HepG2 (cell line): ENCODE measurements around the gene GTF2H1. TPM values are rescaled to one million over a fixed set of nuclear protein-coding genes. Genes with fewer than 3 reads are reported as not detected.

Experiments
- DMAP1 ChIP-seq: IDR thresholded peaks from 2 replicates; pipeline ENCODE4 v1.6.1; 2016
- FOXC1 ChIP-seq: sonication (generic); formaldehyde crosslinking; IDR thresholded peaks from 2 replicates; pipeline ENCODE4 v1.8.0; 2022; ENCODE audit warnings: mild to moderate bottlenecking, missing genetic modification reagents, borderline replicate concordance
- IKZF1 ChIP-seq: fragments of 450-650 bp; IDR thresholded peaks from 2 replicates; pipeline ENCODE4 v1.7.1; 2016
- MTA3 ChIP-seq: sonication (generic); formaldehyde crosslinking; IDR thresholded peaks from 2 replicates; pipeline ENCODE4 v1.4.0; 2020; ENCODE audit warnings: missing genetic modification reagents
- NONO ChIP-seq, 2 experiments: fragments of 450-650 bp in 1 of 2; sonication (generic) in 1 of 2; formaldehyde crosslinking in 1 of 2; IDR thresholded peaks in 1 of 2; conservative IDR thresholded peaks in 1 of 2; 2 replicates each; pipeline versions ENCODE4 v1.6.1 to v1.8.0; 2017 to 2022; ENCODE audit warnings: mild to moderate bottlenecking in 1 of 2, missing genetic modification reagents in 1 of 2, moderate library complexity in 1 of 2
- PHB2 ChIP-seq: fragments of 450-650 bp; IDR thresholded peaks from 2 replicates; pipeline ENCODE4 v1.6.1; 2018; ENCODE audit not compliant: partially characterized antibody
- RFXAP ChIP-seq: sonication (generic); formaldehyde crosslinking; IDR thresholded peaks from 2 replicates; pipeline ENCODE4 v1.4.0; 2020; ENCODE audit warnings: missing genetic modification reagents, borderline replicate concordance
- TEF ChIP-seq: sonication (generic); formaldehyde crosslinking; IDR thresholded peaks from 2 replicates; pipeline ENCODE4 v1.5.0; 2020; ENCODE audit warnings: missing genetic modification reagents
- XBP1 ChIP-seq: sonication (generic); formaldehyde crosslinking; IDR thresholded peaks from 2 replicates; pipeline ENCODE4 v1.5.0; 2020; ENCODE audit warnings: missing genetic modification reagents
- ZFP36L2 ChIP-seq: sonication (generic); formaldehyde crosslinking; IDR thresholded peaks from 2 replicates; pipeline ENCODE4 v1.4.0; 2020; ENCODE audit warnings: missing genetic modification reagents
- ZFX ChIP-seq: sonication (generic); formaldehyde crosslinking; IDR thresholded peaks from 2 replicates; pipeline ENCODE4 v1.4.0; 2020; ENCODE audit warnings: mild to moderate bottlenecking, low read depth, missing genetic modification reagents, moderate library complexity
- ZNF136 ChIP-seq: sonication (generic); formaldehyde crosslinking; IDR thresholded peaks from 2 replicates; pipeline ENCODE4 v1.8.1; 2022; ENCODE audit warnings: low read depth, mild to moderate bottlenecking, moderate library complexity, missing genetic modification reagents
- ZNF350 ChIP-seq: sonication (generic); formaldehyde crosslinking; IDR thresholded peaks from 2 replicates; pipeline ENCODE4 v1.4.0; 2020; ENCODE audit warnings: mild to moderate bottlenecking, low read depth, missing genetic modification reagents, borderline replicate concordance
- ZNF512B ChIP-seq: sonication (generic); formaldehyde crosslinking; IDR thresholded peaks from 2 replicates; pipeline ENCODE4 v1.5.1; 2020; ENCODE audit warnings: missing genetic modification reagents, mild to moderate bottlenecking, borderline replicate concordance
- ZNF598 ChIP-seq: sonication (generic); formaldehyde crosslinking; IDR thresholded peaks from 2 replicates; pipeline ENCODE4 v1.5.1; 2020; ENCODE audit warnings: mild to moderate bottlenecking, missing genetic modification reagents, borderline replicate concordance
- ZNF672 ChIP-seq: sonication (generic); formaldehyde crosslinking; IDR thresholded peaks from 2 replicates; pipeline ENCODE4 v1.8.1; 2022; ENCODE audit warnings: missing genetic modification reagents
- ZNF709 ChIP-seq: sonication (generic); formaldehyde crosslinking; IDR thresholded peaks from 2 replicates; pipeline ENCODE4 v1.5.0; 2020; ENCODE audit warnings: mild to moderate bottlenecking, missing genetic modification reagents
- ZNF710 ChIP-seq: sonication (generic); formaldehyde crosslinking; IDR thresholded peaks from 2 replicates; pipeline ENCODE4 v1.5.0; 2020; ENCODE audit warnings: mild to moderate bottlenecking, missing genetic modification reagents, borderline replicate concordance
- ZNF777 ChIP-seq: sonication (generic); formaldehyde crosslinking; IDR thresholded peaks from 2 replicates; pipeline ENCODE4 v1.4.0; 2020; ENCODE audit warnings: missing genetic modification reagents
- ZZZ3 ChIP-seq: sonication (generic); formaldehyde crosslinking; IDR thresholded peaks from 2 replicates; pipeline ENCODE4 v1.4.0; 2020; ENCODE audit warnings: missing genetic modification reagents, mild to moderate bottlenecking, borderline replicate concordance
- polyA plus RNA-seq, 8 experiments: library from polyadenylated mRNA; depleted of rRNA in 3 of 8; stranded (reverse) in 7 of 8; unstranded in 1 of 8; fragments of >200 nt; fragmentation: Illumina TruSeq in 4 of 8; extraction: Trizol in 4 of 8; gene quantifications; 2 replicates each; pipeline versions ENCODE4 v1.2.1 to v1.2.3, GENCODE V29; 2011 to 2016; ENCODE audit warnings: low read depth in 4 of 8, missing spikeins in 1 of 8, mixed read lengths in 1 of 8; ENCODE audit not compliant: insufficient read depth in 1 of 8
- total RNA-seq, 5 experiments: library from RNA; depleted of rRNA; stranded (reverse); fragments of >200 nt; fragmentation: Illumina TruSeq; extraction: Trizol; gene quantifications; 2 replicates each; pipeline ENCODE4 v1.2.3, GENCODE V29; 2016; ENCODE audit warnings: low read depth in 1 of 5
- TF ChIP-seq, protein P1 (sequence below), 2 experiments: fragments of 450-650 bp in 1 of 2; sonication (generic) in 1 of 2; formaldehyde crosslinking; IDR thresholded peaks; 2 replicates each; pipeline versions ENCODE4 v1.5.0 to v1.8.0; 2020 to 2022; ENCODE audit warnings: mild to moderate bottlenecking in 1 of 2, missing genetic modification reagents in 1 of 2
- TF ChIP-seq, protein P2 (sequence below): sonication (generic); formaldehyde crosslinking; IDR thresholded peaks from 2 replicates; pipeline ENCODE4 v1.4.0; 2020; ENCODE audit warnings: mild to moderate bottlenecking, missing genetic modification reagents

The GTF2H1 gene
- total and polyA plus RNA-seq, 2 of the 13 experiments (the other 11 are each of a cell fraction or from before 2014, with no cell fraction given), result 15.7 to 51.4 TPM

DNA sequence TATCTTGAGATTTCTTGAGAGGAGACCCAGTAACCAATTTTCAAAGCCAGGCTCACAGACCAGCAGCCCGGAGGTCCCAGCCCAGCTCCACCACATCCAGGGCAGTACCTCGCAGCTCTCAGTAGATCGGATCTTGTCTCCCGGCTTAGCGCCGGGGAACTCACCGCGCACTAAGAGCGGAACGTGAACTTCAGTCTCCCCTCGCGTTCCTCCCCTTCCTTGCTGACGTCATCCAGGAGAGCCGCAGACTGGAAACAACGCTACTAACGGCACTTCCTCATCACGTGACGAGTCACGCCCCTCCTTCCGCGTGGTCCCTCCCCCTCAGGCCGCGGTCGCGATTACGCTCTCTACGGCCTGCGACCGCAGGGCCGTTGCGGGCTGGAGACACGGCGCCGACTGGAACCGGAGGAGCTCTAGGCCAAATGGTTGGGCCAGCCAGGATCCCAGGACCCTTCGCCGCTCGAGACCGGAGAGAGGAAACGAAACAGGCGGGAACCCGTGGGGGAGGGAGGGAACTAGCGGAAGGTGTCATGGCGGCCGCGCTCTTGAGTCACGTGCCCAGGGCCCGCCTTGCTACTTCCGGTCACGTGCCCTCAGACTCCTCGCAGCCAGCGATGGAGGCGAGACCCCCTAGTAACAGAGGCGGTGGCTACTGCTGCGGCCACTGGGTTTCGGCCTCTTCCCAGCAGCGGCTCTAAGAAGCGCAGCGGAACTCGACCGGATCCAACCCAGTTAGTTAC, at the start of gene GTF2H1, which contains the start of gene HPS5 (continued):
- no peak for TF ChIP-seq TEF (CRISPR knock-in tag)
- peak; percentile 87; the same call in 1 of the 2 replicates for TF ChIP-seq RFXAP (CRISPR knock-in tag)
- TF ChIP-seq XBP1, result no peak
- peak; percentile 91; the same call in 1 of the 2 replicates for TF ChIP-seq ZZZ3 (CRISPR knock-in tag)
- TF ChIP-seq ZNF709 (CRISPR knock-in tag), result peak; percentile 93; the same call in 1 of the 2 replicates
- TF ChIP-seq ZNF710 (CRISPR knock-in tag), result peak; percentile 70; the same call in 1 of the 2 replicates
- TF ChIP-seq ZNF777 (CRISPR knock-in tag), result no peak
- TF ChIP-seq PHB2, result no peak
- no peak for TF ChIP-seq IKZF1
- peak; percentile 100 for TF ChIP-seq DMAP1 (CRISPR knock-in tag)
- TF ChIP-seq FOXC1, result peak; percentile 67
- peak; percentile 99 for TF ChIP-seq ZFX (CRISPR knock-in tag)
- no peak for TF ChIP-seq MTA3 (CRISPR knock-in tag)
- no peak for TF ChIP-seq ZNF512B (CRISPR knock-in tag)
- TF ChIP-seq ZNF598 (CRISPR knock-in tag), result peak; percentile 98; the same call in 1 of the 2 replicates
- TF ChIP-seq, protein P1, sequence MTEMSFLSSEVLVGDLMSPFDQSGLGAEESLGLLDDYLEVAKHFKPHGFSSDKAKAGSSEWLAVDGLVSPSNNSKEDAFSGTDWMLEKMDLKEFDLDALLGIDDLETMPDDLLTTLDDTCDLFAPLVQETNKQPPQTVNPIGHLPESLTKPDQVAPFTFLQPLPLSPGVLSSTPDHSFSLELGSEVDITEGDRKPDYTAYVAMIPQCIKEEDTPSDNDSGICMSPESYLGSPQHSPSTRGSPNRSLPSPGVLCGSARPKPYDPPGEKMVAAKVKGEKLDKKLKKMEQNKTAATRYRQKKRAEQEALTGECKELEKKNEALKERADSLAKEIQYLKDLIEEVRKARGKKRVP (CRISPR knock-in tag; IDR thresholded peaks at IDR 0.05), result peak in 1 of 2 experiments; percentile 54; a peak in 1 of 4 replicates
- 0 out of 2 replicates have a peak, but pooled peaks have one; percentile 55 for TF ChIP-seq ZNF136
- TF ChIP-seq ZNF350 (CRISPR knock-in tag), result peak; percentile 97
- TF ChIP-seq ZNF672 (CRISPR knock-in tag), result no peak
- TF ChIP-seq NONO (IDR thresholded peaks at IDR 0.05), result no peak
- TF ChIP-seq NONO (CRISPR knock-in tag; conservative IDR thresholded peaks at IDR 0.05), result peak; percentile 95
- no peak for TF ChIP-seq ZFP36L2 (CRISPR knock-in tag)
- TF ChIP-seq, protein P2, sequence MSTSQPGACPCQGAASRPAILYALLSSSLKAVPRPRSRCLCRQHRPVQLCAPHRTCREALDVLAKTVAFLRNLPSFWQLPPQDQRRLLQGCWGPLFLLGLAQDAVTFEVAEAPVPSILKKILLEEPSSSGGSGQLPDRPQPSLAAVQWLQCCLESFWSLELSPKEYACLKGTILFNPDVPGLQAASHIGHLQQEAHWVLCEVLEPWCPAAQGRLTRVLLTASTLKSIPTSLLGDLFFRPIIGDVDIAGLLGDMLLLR, result peak; percentile 96
